HG03097 (cell line): ENCODE data around the gene MUC5AC.
"Not testable (repeated sequence)": the region's sequence is repeated elsewhere in the genome, so short reads cannot be mapped to it uniquely, and the experiment has no call there.

Experiments
- ATAC-seq: cut with Tn5 transposase; IDR thresholded peaks from one replicate; pipeline ENCODE4 v1.9.1; 2021; ENCODE audit not compliant: unreplicated experiment, low FRiP score

The MUC5AC gene

GRCh38 chr11:1205121-1205986 lies 47.6 kb downstream of the MUC5AC start:
- ATAC-seq, result no peak

DNA sequence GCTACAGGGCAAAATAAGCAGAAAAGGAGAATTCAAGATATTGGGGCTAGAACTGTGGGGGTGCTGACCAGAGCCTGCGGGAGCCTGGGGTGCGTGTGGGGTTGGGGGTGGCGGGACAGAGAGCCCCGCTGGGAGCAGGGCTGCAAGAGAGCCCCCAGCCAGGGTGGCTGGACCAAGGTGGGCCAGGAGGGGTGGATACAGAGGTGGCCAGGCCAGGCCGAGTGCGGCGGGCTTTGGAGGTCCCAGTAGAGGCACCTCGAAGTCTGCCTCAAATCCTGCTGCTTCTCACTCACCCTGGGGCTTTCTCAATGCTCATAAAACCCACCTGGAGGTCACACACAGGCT lies 48.2 kb downstream of the MUC5AC start:
- ATAC-seq, result no peak

DNA sequence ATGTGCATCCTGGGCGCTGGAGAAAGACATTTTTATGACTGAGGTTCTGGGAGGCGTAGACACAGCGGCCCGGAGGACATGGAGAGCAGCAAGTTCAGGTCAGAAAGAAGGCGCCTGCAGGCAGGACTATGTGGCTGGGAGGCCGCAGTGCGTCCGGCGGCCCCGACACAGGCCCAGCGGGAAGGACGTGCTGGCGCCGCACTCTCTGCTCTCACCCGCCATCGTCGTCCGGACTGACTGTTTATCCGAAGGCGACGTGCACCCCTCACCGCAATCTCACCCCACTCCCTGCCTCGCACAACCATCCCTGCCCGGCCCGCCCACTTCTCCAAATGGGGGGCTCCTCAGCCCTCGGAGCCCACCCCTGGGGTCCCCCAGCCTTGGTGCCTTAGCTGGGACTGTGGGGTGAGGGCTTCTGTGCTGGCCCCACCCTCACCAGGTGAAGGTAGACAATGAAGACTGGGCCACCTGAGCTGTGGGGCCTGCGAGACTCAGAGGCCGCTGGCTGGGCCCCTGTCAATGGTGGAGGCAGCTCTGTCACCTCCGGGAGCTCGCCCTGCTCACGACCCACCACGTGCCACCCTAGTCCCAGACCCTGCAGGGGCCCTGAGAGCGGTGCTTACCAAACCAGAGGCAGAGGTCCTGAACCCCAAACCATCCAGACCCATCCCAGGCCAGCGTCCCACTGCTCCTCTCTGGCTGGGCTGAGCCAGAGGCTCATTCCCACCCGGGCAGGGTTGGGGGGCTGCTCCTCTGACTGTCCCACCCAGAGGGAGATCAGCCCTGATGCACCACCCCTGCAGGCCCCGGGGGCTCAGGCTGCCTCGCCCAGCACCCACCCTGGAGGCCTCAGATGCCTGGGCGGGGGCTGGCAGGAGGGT lies 48.9 kb downstream of the MUC5AC start:
- ATAC-seq, result no peak

DNA sequence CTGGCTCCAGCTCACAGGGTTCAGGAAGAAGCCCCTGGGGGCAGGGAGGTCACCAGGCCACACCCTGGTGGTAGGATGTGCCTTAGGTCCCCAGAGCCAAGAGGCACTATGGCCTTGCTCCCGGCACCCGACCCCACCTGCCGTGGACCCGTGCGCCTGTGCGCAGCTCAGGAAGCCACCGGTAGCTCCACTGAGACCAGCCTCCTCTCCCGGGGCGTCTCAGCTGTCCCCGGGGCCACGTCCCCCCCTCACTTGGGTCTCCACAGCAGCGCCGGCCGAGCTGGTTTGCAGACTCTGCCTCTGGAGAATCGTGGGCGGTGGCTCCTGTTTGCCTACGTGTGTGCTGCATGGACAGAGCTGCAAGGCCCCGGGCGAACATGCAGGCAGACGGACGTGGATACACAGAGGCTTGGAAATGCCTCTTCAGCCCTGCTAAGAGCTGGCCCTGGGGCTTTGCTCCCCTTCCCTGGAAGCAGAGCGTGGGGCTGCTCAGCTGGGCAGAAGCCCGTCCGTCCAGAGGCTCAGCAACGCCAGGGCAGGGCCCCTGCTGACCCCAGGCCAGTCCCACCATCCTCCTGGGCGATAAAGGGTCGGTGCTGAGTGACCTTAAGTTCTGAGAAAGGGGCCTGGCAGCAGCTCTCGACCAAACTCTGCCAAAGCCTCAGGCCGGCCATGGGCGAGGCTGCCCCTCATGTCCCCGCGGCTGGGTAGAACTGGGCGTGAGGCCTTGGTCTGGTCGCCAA lies 49.8 kb downstream of the MUC5AC start:
- ATAC-seq, result no peak

DNA sequence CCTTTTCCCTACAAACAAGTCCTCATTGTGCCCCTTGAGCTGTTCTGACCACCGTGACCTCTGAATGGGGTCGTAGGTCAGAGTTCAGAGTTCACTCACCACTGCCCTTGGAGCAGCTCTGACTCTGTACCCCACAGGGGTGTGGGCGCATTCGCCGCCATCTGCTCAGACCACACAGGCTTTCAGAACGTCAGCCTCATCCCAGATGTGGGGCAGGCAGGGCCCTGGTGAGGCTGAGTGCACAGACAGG lies 50.3 kb downstream of the MUC5AC start:
- ATAC-seq, result no peak

DNA sequence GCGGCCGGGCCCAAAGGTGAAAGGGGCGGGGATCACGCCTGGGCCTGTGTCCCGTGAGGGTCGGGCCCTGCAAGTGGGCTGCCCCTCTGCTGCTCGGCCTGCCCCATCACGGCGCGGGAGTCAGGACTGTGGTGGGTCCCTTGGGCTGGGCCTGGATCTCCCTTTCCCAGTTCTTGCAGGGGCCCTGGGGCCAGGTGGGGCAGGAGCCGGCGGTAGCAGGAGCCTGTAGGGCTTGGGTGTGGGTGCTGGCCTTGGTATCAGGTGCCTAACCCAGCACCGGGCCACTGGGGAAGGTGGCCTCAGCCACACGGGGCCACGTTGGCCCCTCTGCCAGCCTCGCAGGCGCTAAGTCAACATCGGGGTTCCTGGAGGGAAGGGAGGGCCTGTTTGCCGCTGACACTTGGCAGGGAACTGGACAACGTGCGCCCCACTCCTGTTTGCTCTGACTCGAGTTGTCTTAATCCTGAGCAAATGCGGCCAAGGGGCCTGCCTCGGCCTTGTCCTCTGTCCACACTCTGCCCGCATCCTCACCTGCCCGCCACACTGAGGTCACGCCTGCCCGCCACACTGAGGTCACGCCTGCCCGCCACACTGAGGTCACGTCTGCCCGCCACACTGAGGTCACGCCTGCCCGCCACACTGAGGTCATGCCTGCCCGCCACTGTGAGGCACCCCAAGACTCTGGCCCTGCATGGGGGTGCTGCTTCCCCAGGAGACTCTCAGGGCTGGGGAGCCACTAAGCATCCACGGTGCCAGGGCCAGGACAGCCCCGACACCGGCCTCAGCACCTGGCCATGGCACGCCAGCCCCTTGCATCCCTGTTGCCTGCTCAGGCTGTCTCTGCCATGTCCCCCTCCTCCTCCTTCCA lies 50.9 kb downstream of the MUC5AC start:
- ATAC-seq, result no peak

DNA sequence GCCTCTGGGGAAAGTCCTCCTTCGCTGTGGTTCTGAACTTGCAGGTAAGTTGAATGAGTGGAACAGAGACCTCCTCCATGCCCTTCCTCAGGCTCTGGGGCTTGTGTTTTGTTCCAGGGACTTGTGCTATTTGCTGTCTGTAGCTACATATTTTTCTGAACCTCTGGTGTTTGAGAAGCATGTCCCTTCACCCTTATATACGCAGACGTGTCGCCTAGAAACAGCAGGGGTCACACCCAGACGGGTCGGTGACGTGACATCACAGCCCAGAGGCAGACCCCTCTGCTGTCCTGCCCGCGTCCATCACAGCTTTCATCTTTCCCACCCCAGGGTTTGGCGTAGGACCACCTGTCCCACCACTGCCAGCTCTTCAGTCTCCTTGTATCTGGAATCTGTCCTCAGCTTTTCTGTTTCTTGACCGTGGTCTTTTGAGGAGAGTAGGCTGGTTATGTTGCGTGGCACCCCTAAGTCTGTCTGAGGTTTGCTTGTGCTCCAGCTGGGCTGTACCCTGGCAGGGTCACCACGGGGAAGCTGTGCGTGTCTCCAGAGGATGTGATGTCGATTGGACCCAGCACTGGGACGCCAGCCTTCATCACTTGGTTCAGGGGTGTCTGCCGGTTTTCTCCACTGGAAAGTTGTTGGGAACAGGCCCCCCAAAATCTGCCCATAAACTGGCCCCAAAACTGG lies 51.8 kb downstream of the MUC5AC start:
- ATAC-seq, result no peak

DNA sequence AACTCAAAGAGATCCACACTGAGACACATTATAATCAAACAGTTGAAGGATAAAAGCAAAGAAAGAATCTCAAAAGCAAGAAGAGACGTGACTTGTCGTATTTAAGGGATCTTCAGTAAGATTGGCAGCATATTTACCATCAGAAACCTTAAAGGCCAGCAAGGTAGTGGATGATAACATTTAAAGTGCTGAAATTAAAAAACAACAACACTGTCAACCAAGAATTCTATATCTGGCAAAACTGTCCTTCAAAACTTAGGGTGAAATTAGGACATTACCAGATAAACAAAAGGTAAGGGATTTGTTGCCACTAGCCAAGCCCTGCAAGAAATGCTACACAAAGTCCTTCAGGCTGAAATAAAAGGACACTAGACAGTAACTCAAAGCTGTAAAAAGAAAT lies 54.1 kb downstream of the MUC5AC start:
- ATAC-seq, result no peak

DNA sequence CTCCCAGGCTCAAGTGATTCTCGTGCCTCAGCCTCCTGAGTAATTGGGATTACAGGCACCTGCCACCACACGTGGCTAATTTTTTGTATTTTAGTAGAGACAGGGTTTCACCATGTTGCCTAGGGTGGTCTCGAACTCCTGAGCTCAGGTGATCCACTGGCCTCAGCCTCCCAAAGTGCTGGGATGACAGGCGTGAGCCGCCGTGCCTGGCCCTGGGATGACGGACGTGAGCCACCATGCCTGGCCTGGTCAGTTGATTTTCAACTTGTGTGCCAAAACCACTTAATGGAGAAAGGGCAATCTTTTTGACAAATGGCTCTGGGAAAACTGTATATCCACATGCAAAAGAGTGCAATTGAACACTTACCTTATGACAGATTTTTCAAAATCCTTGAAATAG lies 58.1 kb downstream of the MUC5AC start:
- not testable (repeated sequence) for ATAC-seq

DNA sequence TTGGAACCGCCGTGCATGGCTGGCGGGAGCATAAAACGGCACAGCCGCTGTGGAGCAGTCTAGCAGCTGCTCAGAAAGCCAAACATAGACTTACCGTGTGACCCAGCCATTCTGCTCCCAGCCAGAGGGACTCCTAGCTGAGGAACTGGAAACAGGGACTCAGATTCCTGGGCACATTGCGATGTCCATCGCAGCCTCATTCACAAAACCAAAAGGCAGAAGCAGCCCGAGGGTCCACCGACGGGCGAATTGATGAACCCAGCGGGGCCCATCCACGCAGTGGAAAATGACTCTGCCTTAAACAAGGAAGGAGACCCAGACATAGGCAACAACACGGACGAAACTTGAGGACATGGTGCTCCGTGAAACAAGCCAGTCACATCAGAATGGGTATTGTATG lies 59.4 kb downstream of the MUC5AC start:
- ATAC-seq, result no peak

GRCh38 chr11:1218256-1218787 lies 60.6 kb downstream of the MUC5AC start:
- no peak for ATAC-seq

- ATAC-seq, result no peak
Observed at GRCh38 chr11:1218788-1219445, 61.2 kb downstream of the MUC5AC start.

GRCh38 chr11:1219446-1219833 lies 61.7 kb downstream of the MUC5AC start:
- ATAC-seq, result no peak

- ATAC-seq, result no peak
Observed at GRCh38 chr11:1219834-1220815, 62.4 kb downstream of the MUC5AC start.

DNA sequence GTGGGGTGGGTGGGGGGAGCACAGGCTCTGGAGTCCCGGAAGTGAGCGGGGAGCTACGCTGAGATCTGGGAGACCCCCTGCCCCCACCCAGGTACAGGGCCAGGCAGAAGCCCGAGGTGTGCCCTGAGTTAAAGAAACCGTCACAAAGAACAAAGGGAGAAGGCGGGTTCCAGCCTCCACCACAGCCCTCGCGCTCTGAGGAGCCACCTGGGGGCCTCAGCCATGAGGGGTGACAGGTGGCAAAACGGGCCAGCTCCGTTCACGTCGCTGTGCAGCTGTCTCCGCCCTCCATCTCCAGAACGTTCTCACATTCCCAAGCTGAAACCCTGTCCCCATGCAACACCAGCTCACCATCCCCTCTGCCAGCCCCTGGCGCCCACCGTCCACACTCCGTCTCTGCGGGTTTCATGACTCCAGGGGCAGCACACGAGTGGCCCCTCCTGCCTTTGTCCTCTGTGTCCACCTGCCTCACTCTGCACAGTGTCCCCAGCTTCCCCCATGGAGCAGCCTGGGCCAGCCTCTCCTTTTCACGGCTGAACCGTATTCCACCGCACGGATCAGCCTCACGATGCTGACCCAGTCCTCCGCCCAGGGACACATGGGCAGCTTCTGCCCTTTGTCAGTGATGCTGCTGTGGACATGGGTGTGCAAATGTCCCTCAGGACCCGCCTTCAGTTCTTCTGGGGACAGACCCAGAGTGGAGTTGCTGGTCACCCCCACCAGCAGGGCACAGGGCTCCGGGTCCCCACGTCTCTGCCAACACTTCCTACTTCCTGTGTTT lies 63.4 kb downstream of the MUC5AC start:
- no peak for ATAC-seq

DNA sequence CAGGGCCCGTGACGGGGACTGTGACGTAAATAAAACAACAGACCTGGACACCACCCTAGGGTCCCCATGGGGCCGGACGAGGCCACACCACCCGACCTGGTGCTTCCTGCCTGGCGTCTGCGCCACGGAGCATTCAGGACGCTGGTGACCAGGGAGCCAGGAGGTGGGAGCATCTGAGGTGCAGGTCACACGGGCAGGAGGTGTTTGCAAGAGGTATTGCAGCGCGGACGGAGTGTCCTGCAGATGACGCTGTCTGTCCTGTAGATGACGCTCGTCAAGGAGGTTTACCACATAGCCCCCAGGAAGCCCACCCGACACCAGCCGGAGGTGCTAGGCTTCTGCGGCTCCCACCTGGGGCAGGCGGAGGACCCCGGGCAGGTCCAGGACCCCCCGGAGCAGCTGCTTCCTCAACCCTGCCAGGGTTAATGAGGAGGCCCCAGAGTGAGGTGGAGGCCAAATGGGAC lies 64.1 kb downstream of the MUC5AC start:
- no peak for ATAC-seq
